HCT116 (cell line): ENCODE results near the gene ATXN7L1. TPM values are rescaled to one million over a fixed set of nuclear protein-coding genes. Genes with fewer than 3 reads are reported as not detected.

Experiments
- ATAC-seq: fragments of 200-7000 bp; cut with Tn5 transposase; 2 replicates; pipeline ENCODE4 v1.9.1; 2020; ENCODE audit warnings: mild to moderate bottlenecking, moderate library complexity
- BruUV-seq: library from RNA; stranded (reverse); fragments of 400-500 nt; replicated peaks from 2 replicates; lab custom pipeline; 2021; lab: Mats Ljungman, UMichigan
- CTCF ChIA-PET: fragments of 300-600 bp; sonication (Branson Sonifier 250); formaldehyde crosslinking; loops from one replicate; lab custom pipeline; 2021; ENCODE audit warnings: antibody characterized with exemption; lab: Charles Lee
- POLR2A ChIA-PET: fragments of 300-600, 350-600 bp; sonication (Branson Sonifier 250); formaldehyde crosslinking; loops from one replicate; lab custom pipeline; 2021; ENCODE audit warnings: antibody characterized with exemption; lab: Charles Lee
- RAD21 ChIA-PET, 2 experiments: fragments of 300-600 bp; sonication (Branson Sonifier 250); formaldehyde crosslinking; loops; one replicate each; lab custom pipeline; 2023; ENCODE audit warnings: low total read pairs in 2 of 2; ENCODE audit not compliant: uncharacterized antibody in 2 of 2, unreplicated experiment in 2 of 2, low non-redundant PET in 1 of 2; lab: Charles Lee
- DNase-seq: peaks from one replicate; pipeline ENCODE4 v3.0.0-alpha.2; 2010; ENCODE audit warnings: low read depth, low spot score
- H2AFZ ChIP-seq: fragments of 200-600 bp; shearing (Covaris generic), sonication (generic); 2 replicates; pipeline ENCODE4 v1.6.1; 2017; ENCODE audit warnings: low read depth, mixed run types, mixed read lengths, antibody characterized with exemption, low read length; ENCODE audit not compliant: poor library complexity, severe bottlenecking
- H3K27ac ChIP-seq: 2 replicates; pipeline ENCODE4 v1.5.1; 2012; ENCODE audit warnings: low read depth, low read length
- H3K27me3 ChIP-seq: fragments of 200-600 bp; sonication (generic); 2 replicates; pipeline ENCODE4 v1.6.1; 2016; ENCODE audit warnings: mixed run types, low read length, mixed read lengths; ENCODE audit not compliant: insufficient read depth
- H3K36me3 ChIP-seq, 2 experiments: fragments of 200-500 bp in 1 of 2; fragments of 200-600 bp in 1 of 2; sonication (Bioruptor generic) in 1 of 2; sonication (generic) in 1 of 2; 2 replicates each; pipeline versions ENCODE4 v1.5.1 to v1.6.1; 2014 to 2016; ENCODE audit warnings: low read length in 2 of 2, inconsistent platforms in 1 of 2, mixed read lengths in 1 of 2, mixed run types in 1 of 2; ENCODE audit not compliant: insufficient read depth in 2 of 2, control insufficient read depth in 1 of 2
- H3K4me1 ChIP-seq, 2 experiments: fragments of 200-600 bp in 1 of 2; sonication (generic) in 1 of 2; 2 replicates each; pipeline versions ENCODE4 v1.5.1 to v1.6.1; 2012 to 2017; ENCODE audit warnings: low read length in 2 of 2, inconsistent platforms in 1 of 2, mild to moderate bottlenecking in 1 of 2, mixed read lengths in 1 of 2, mixed run types in 1 of 2, moderate library complexity in 1 of 2; ENCODE audit not compliant: insufficient read depth in 2 of 2, control insufficient read depth in 1 of 2
- H3K4me2 ChIP-seq: fragments of 200-600 bp; sonication (generic); 2 replicates; pipeline ENCODE4 v1.6.1; 2017; ENCODE audit warnings: mixed run types, low read length, mixed read lengths
- H3K4me3 ChIP-seq, 2 experiments: fragments of 200-600 bp in 1 of 2; sonication (generic) in 1 of 2; replicated peaks in 1 of 2; 2 replicates each; pipeline ENCODE4 v1.5.1; 2011 to 2016; ENCODE audit warnings: low read length in 2 of 2, control low read depth in 1 of 2, low read depth in 1 of 2, mild to moderate bottlenecking in 1 of 2, mixed read lengths in 1 of 2, mixed run types in 1 of 2
- H3K79me2 ChIP-seq: fragments of 200-600 bp; sonication (generic); 2 replicates; pipeline ENCODE4 v1.6.1; 2017; ENCODE audit warnings: mild to moderate bottlenecking, mixed run types, low read length, moderate library complexity, mixed read lengths; ENCODE audit not compliant: insufficient read depth
- H3K9ac ChIP-seq: fragments of 200-600 bp; sonication (generic); 2 replicates; pipeline ENCODE4 v1.6.1; 2016; ENCODE audit warnings: low read length, mixed read lengths
- H3K9me2 ChIP-seq: fragments of 200-600 bp; sonication (generic), shearing (Covaris generic); 2 replicates; pipeline ENCODE4 v1.6.1; 2017; ENCODE audit warnings: mixed run types, mild to moderate bottlenecking, moderate library complexity; ENCODE audit not compliant: insufficient read depth
- H3K9me3 ChIP-seq, 2 experiments: fragments of 200-500 bp in 1 of 2; fragments of 200-600 bp in 1 of 2; sonication (Bioruptor generic) in 1 of 2; sonication (generic) in 1 of 2; 2 replicates each; pipeline ENCODE4 v1.6.1; 2014 to 2017; ENCODE audit warnings: low read length in 2 of 2, mixed read lengths in 2 of 2, inconsistent platforms in 1 of 2, low read depth in 1 of 2, mild to moderate bottlenecking in 1 of 2, mixed run types in 1 of 2, moderate library complexity in 1 of 2; ENCODE audit not compliant: control insufficient read depth in 1 of 2, insufficient read depth in 1 of 2
- H4K20me1 ChIP-seq: fragments of 200-600 bp; sonication (generic), shearing (Covaris generic); 2 replicates; pipeline ENCODE4 v1.6.1; 2017; ENCODE audit warnings: mixed run types, mild to moderate bottlenecking, moderate library complexity; ENCODE audit not compliant: insufficient read depth
- EZH2phosphoT487 ChIP-seq: fragments of 200-600 bp; IDR thresholded peaks from 2 replicates; pipeline ENCODE4 v1.6.1; 2018; ENCODE audit warnings: antibody characterized with exemption, borderline replicate concordance
- RAD21 ChIP-seq: IDR thresholded peaks from 2 replicates; pipeline ENCODE4 v1.6.1; 2012; ENCODE audit warnings: low read depth, mild to moderate bottlenecking
- TCF7L2 ChIP-seq: IDR thresholded peaks from 2 replicates; pipeline ENCODE4 v1.7.0; 2011; ENCODE audit warnings: borderline replicate concordance, inconsistent platforms; ENCODE audit not compliant: insufficient read depth, insufficient read length; ENCODE audit errors: extremely low read depth
- ZNF274 ChIP-seq: fragments of 200-500 bp; sonication (Bioruptor generic); IDR thresholded peaks from 2 replicates; pipeline ENCODE4 v1.6.1; 2014; ENCODE audit warnings: mild to moderate bottlenecking, low read depth, low read length, inconsistent platforms
- intact Hi-C: fragments of 100-400 bp; cut with micrococcal nuclease; formaldehyde crosslinking; loops from 2 replicates; pipeline ENCODE4 v1.10.0; 2022
- total RNA-seq: library from RNA; stranded (reverse); gene quantifications from one replicate; pipeline ENCODE4 v1.2.1, GENCODE V29; 2021; ENCODE audit not compliant: unreplicated experiment
- TF ChIP-seq, protein P1 (sequence below): IDR thresholded peaks from 2 replicates; pipeline ENCODE4 v1.6.1; 2012
- TF ChIP-seq, protein P2 (sequence below): IDR thresholded peaks from 2 replicates; pipeline ENCODE4 v1.6.1; 2012; ENCODE audit warnings: low read depth
- TF ChIP-seq, protein P3 (sequence below): IDR thresholded peaks from 2 replicates; pipeline ENCODE4 v1.6.1; 2012

Gene ATXN7L1
- total RNA-seq, 1 experiment from 2014 or later, result 11.5 TPM

DNA sequence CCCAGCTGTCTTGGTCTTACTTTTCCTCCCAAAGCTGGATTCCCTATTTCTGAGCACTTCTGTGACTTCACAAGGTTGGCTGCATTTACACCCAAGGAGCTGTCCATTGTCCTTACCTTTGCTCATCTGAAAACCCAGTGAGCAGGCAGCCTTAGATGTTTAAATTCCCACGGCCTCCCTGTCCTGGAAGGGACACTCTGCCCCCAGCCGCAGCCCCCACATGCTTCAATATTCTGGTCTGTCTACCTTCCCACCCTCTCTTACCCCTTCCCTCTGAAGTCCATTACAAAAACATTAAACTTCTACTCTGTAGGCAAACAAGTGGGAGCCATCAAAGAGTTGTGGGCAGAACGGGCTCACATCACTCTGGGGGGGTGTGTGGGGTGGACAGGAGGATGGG lies 221.3 kb downstream of the ATXN7L1 start:
- CTCF ChIA-PET, result interaction anchor here (0.5 to 1.4 kb wide), 2 partner anchors 36 to 387 kb away, joined by 3 to 7 read pairs; no protein-coding TSS in a partner anchor
- Histone ChIP-seq H3K79me2 (no peaks in the 10 kb centered on the region), H3K9me2 (no peaks in the 10 kb centered on the region), H3K36me3 (no peaks in the 10 kb centered on the region), H3K4me3 (no peak overlapping the region), H3K27ac (no peak overlapping the region), H3K9me3 (no peaks in the 10 kb centered on the region), H3K4me1 (peaks cover 0 to 4% of the 10 kb centered on the region in 2 experiments; a peak in 2 of 4 replicates), H2AFZ (no peak overlapping the region), H3K4me2 (no peak overlapping the region), H3K27me3 (no peaks in the 10 kb centered on the region)
- intact Hi-C loops, result loop anchor here (10.0 kb wide), 1 partner anchor 220 kb away; the partner anchor contains the start of gene ATXN7L1
- ATAC-seq (no peak), DNase-seq (no peak)
- RAD21 ChIA-PET, result interaction anchor here in 1 of 2 experiments (0.6 kb wide), 1 partner anchor 375 kb away, joined by 3 read pairs; no protein-coding TSS in a partner anchor
- no TSS peak for BruUV-seq
- TF ChIP-seq, protein P1, sequence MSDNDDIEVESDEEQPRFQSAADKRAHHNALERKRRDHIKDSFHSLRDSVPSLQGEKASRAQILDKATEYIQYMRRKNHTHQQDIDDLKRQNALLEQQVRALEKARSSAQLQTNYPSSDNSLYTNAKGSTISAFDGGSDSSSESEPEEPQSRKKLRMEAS, result no peak
- TF ChIP-seq TCF7L2, result no peak
- TF ChIP-seq, protein P2, sequence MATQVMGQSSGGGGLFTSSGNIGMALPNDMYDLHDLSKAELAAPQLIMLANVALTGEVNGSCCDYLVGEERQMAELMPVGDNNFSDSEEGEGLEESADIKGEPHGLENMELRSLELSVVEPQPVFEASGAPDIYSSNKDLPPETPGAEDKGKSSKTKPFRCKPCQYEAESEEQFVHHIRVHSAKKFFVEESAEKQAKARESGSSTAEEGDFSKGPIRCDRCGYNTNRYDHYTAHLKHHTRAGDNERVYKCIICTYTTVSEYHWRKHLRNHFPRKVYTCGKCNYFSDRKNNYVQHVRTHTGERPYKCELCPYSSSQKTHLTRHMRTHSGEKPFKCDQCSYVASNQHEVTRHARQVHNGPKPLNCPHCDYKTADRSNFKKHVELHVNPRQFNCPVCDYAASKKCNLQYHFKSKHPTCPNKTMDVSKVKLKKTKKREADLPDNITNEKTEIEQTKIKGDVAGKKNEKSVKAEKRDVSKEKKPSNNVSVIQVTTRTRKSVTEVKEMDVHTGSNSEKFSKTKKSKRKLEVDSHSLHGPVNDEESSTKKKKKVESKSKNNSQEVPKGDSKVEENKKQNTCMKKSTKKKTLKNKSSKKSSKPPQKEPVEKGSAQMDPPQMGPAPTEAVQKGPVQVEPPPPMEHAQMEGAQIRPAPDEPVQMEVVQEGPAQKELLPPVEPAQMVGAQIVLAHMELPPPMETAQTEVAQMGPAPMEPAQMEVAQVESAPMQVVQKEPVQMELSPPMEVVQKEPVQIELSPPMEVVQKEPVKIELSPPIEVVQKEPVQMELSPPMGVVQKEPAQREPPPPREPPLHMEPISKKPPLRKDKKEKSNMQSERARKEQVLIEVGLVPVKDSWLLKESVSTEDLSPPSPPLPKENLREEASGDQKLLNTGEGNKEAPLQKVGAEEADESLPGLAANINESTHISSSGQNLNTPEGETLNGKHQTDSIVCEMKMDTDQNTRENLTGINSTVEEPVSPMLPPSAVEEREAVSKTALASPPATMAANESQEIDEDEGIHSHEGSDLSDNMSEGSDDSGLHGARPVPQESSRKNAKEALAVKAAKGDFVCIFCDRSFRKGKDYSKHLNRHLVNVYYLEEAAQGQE, result peak; percentile 60
- no peak for TF ChIP-seq ZNF274
- no peak for TF ChIP-seq EZH2phosphoT487
- TF ChIP-seq, protein P3, sequence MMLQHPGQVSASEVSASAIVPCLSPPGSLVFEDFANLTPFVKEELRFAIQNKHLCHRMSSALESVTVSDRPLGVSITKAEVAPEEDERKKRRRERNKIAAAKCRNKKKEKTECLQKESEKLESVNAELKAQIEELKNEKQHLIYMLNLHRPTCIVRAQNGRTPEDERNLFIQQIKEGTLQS, result no peak
- TF ChIP-seq RAD21, result no peak
- TF ChIP-seq, all 23 proteins: peak for 1
- POLR2A ChIA-PET, result no interaction called here
- no peak overlapping the region for H3K9ac ChIP-seq
- H4K20me1 ChIP-seq, result no peaks in the 10 kb centered on the region
